SK-N-SH (cell line): ENCODE measurements around the gene HOXC5. TPM values are rescaled to one million over a fixed set of nuclear protein-coding genes. Genes with fewer than 3 reads are reported as not detected.

ENCODE experiments used
- CTCF ChIA-PET: fragments of 300-600, 350-600 bp; formaldehyde crosslinking; extraction: SDS; loops from one replicate; lab custom pipeline; 2021; lab: Yijun Ruan, JAX
- POLR2A ChIA-PET: fragments of 350-600 bp; sonication (Branson Sonifier 250); formaldehyde crosslinking; extraction: SDS; loops from one replicate; lab custom pipeline; 2020; ENCODE audit warnings: antibody characterized with exemption, inconsistent platforms; lab: Yijun Ruan, JAX
- DNase-seq: peaks from one replicate; pipeline ENCODE4 v3.0.0; 2012
- H2AFZ ChIP-seq: fragments of 200-600 bp; sonication (generic); 2 replicates; pipeline ENCODE4 v1.8.1; 2016; ENCODE audit warnings: antibody characterized with exemption, mild to moderate bottlenecking, low read depth
- H3F3A ChIP-seq: fragments of 200-600 bp; sonication (generic); replicated peaks from 2 replicates; pipeline ENCODE3; 2016; ENCODE audit warnings: antibody characterized with exemption, mild to moderate bottlenecking; ENCODE audit not compliant: insufficient read depth
- H3K27ac ChIP-seq, 2 experiments: fragments of 200-500 bp in 1 of 2; fragments of 200-600 bp in 1 of 2; sonication (Bioruptor generic) in 1 of 2; sonication (generic), shearing (Covaris generic) in 1 of 2; 2 replicates each; pipeline versions ENCODE4 v1.5.1 to v1.6.1; 2014 to 2016; ENCODE audit warnings: low read depth in 2 of 2, inconsistent platforms in 1 of 2, low read length in 1 of 2, mild to moderate bottlenecking in 1 of 2, mixed read lengths in 1 of 2
- H3K27me3 ChIP-seq: fragments of 200-600 bp; sonication (generic), shearing (Covaris generic); 2 replicates; pipeline ENCODE4 v1.6.1; 2016; ENCODE audit warnings: mixed run types; ENCODE audit not compliant: insufficient read depth
- H3K36me3 ChIP-seq, 2 experiments: fragments of 200-500 bp in 1 of 2; fragments of 200-600 bp in 1 of 2; sonication (Bioruptor generic) in 1 of 2; sonication (generic) in 1 of 2; replicated peaks in 1 of 2; 2 replicates each; pipeline versions ENCODE3 to v1.5.1; 2014 to 2016; ENCODE audit warnings: low read length in 1 of 2, mild to moderate bottlenecking in 1 of 2; ENCODE audit not compliant: insufficient read depth in 2 of 2, control insufficient read depth in 1 of 2
- H3K4me1 ChIP-seq, 2 experiments: fragments of 200-500 bp in 1 of 2; fragments of 200-600 bp in 1 of 2; sonication (Bioruptor generic) in 1 of 2; sonication (generic), shearing (Covaris generic) in 1 of 2; 2 replicates each; pipeline versions ENCODE4 v1.5.1 to v1.6.1; 2014 to 2016; ENCODE audit warnings: low read depth in 1 of 2, low read length in 1 of 2, mixed run types in 1 of 2; ENCODE audit not compliant: insufficient read depth in 2 of 2, control insufficient read depth in 1 of 2
- H3K4me2 ChIP-seq: fragments of 200-600 bp; sonication (generic), shearing (Covaris generic); 2 replicates; pipeline ENCODE4 v1.6.1; 2017; ENCODE audit warnings: mixed run types
- H3K4me3 ChIP-seq, 2 experiments: fragments of 200-500 bp in 1 of 2; fragments of 200-600 bp in 1 of 2; sonication (Bioruptor generic) in 1 of 2; sonication (generic), shearing (Covaris generic) in 1 of 2; 2 replicates each; pipeline versions ENCODE4 v1.5.1 to v1.8.1; 2014 to 2016; ENCODE audit warnings: low read depth in 2 of 2, inconsistent platforms in 1 of 2, low read length in 1 of 2, mild to moderate bottlenecking in 1 of 2, mixed read lengths in 1 of 2, moderate library complexity in 1 of 2
- H3K79me2 ChIP-seq: fragments of 200-600 bp; sonication (generic); 2 replicates; pipeline ENCODE4 v1.8.1; 2017; ENCODE audit warnings: mild to moderate bottlenecking; ENCODE audit not compliant: insufficient read depth
- H3K9ac ChIP-seq: fragments of 200-600 bp; sonication (generic); 2 replicates; pipeline ENCODE4 v1.6.1; 2017; ENCODE audit warnings: mixed run types
- H3K9me2 ChIP-seq: fragments of 200-600 bp; sonication (generic); 2 replicates; pipeline ENCODE4 v1.6.1; 2017; ENCODE audit warnings: mixed run types
- H3K9me3 ChIP-seq: fragments of 200-600 bp; sonication (generic); 2 replicates; pipeline ENCODE4 v1.6.1; 2017; ENCODE audit warnings: mixed run types, mild to moderate bottlenecking, moderate library complexity
- H4K20me1 ChIP-seq: fragments of 200-600 bp; sonication (generic); 2 replicates; pipeline ENCODE4 v1.6.1; 2017; ENCODE audit warnings: mild to moderate bottlenecking, mixed run types; ENCODE audit not compliant: insufficient read depth
- CHD2 ChIP-seq: fragments of 150-350 bp; IDR thresholded peaks from 2 replicates; pipeline ENCODE4 v1.6.1; 2018; ENCODE audit warnings: low read length; ENCODE audit not compliant: partially characterized antibody
- ELF1 ChIP-seq: IDR thresholded peaks from 2 replicates; pipeline ENCODE4 v1.4.0; 2012
- EP300 ChIP-seq, 2 experiments: IDR thresholded peaks; 2 replicates each; pipeline versions ENCODE4 v1.4.0 to v1.6.1; 2012; ENCODE audit warnings: borderline replicate concordance in 1 of 2, low read depth in 1 of 2, low read length in 1 of 2
- EZH2phosphoT487 ChIP-seq: fragments of 200-600 bp; sonication (generic); IDR thresholded peaks from 2 replicates; pipeline ENCODE4 v1.6.1; 2017; ENCODE audit warnings: low read depth, mixed run types, mild to moderate bottlenecking, antibody characterized with exemption, moderate library complexity, borderline replicate concordance
- FOSL2 ChIP-seq: IDR thresholded peaks from 2 replicates; pipeline ENCODE4 v1.4.0; 2012; ENCODE audit warnings: low read depth, mild to moderate bottlenecking, moderate library complexity, borderline replicate concordance
- FOXM1 ChIP-seq: IDR thresholded peaks from 2 replicates; pipeline ENCODE4 v1.4.0; 2012; ENCODE audit warnings: low read depth, mild to moderate bottlenecking
- GATA2 ChIP-seq: sonication (generic); formaldehyde crosslinking; IDR thresholded peaks from 2 replicates; pipeline ENCODE4 v1.5.0; 2020; ENCODE audit warnings: mild to moderate bottlenecking, missing genetic modification reagents
- JUND ChIP-seq: IDR thresholded peaks from 2 replicates; pipeline ENCODE4 v1.4.0; 2012
- SIN3A ChIP-seq: IDR thresholded peaks from 2 replicates; pipeline ENCODE4 v1.6.1; 2012; ENCODE audit warnings: low read depth, mild to moderate bottlenecking, low read length, moderate library complexity, borderline replicate concordance
- USF1 ChIP-seq: IDR thresholded peaks from 2 replicates; pipeline ENCODE4 v1.4.0; 2012; ENCODE audit warnings: low read depth, borderline replicate concordance
- USF2 ChIP-seq: fragments of 150-350 bp; IDR thresholded peaks from 2 replicates; pipeline ENCODE4 v1.6.1; 2017; ENCODE audit warnings: antibody characterized with exemption, low read length, low read depth, borderline replicate concordance
- YY1 ChIP-seq: IDR thresholded peaks from 2 replicates; pipeline ENCODE4 v1.4.0; 2012; ENCODE audit warnings: low read depth, mild to moderate bottlenecking
- WGBS: methylation state at CpG from one replicate; pipeline ENCODE4 v1.1.6; 2017; ENCODE audit warnings: low lambda C conversion rate; 5-methylcytosine and 5-hydroxymethylcytosine counted together
- polyA plus RNA-seq, 3 experiments: library from polyadenylated mRNA; depleted of rRNA; stranded (reverse); fragments of >200 nt; gene quantifications; 2 replicates each; pipeline ENCODE4 v1.2.3, GENCODE V29; 2012

Gene HOXC5
- polyA plus RNA-seq, 1 of the 3 experiments (the other 2 are of a cell fraction) = 2.1 TPM

GRCh38 chr12:54021432-54022013, 11.3 kb upstream of the HOXC5 start:
- H3K4me1 ChIP-seq = peaks cover 7 to 47% of the 10 kb centered on the region in 2 experiments; a peak in 2 of 4 replicates
- POLR2A ChIA-PET = no interaction called here
- CTCF ChIA-PET = interaction anchor here (1.2 to 23.2 kb wide), 6 partner anchors 11 to 187 kb away, joined by 3 to 548 read pairs (median 50); partner anchors contain the start of genes HOXC10, HOXC5, HOXC9 and SMUG1
- H2AFZ ChIP-seq = no peak overlapping the region
- 91% methylated on average over 16 of the region's 16 CpGs for WGBS
- no peaks in the 10 kb centered on the region for H3K9me3 ChIP-seq
- H3K27ac ChIP-seq = no peak overlapping the region
- H3K9me2 ChIP-seq = no peaks in the 10 kb centered on the region
- no peaks in the 10 kb centered on the region for H4K20me1 ChIP-seq
- H3K79me2 ChIP-seq = peaks cover 10% of the 10 kb centered on the region; the same call in 1 of the 2 replicates
- no peak overlapping the region for H3K9ac ChIP-seq
- H3K36me3 ChIP-seq = no peaks in the 10 kb centered on the region
- TF ChIP-seq EP300 (IDR thresholded peaks at IDR 0.05; ENCODE audit: borderline replicate concordance in 1 of 2, low read depth in 1 of 2, low read length in 1 of 2) (no peak), USF1 (no peak), FOXM1 (no peak), ELF1 (no peak), CHD2 (no peak), SIN3A (no peak)
- H3K4me2 ChIP-seq = no peak overlapping the region
- no peaks in the 10 kb centered on the region for H3K27me3 ChIP-seq
- peaks cover 9% of the 10 kb centered on the region for H3F3A ChIP-seq
- no peak for DNase-seq
- no peak overlapping the region for H3K4me3 ChIP-seq

- no peaks in the 10 kb centered on the region for H3K9me2 ChIP-seq
- H3K4me1 ChIP-seq = peaks cover 7 to 48% of the 10 kb centered on the region in 2 experiments; a peak in 2 of 4 replicates
- H3K4me3 ChIP-seq = no peak overlapping the region
- H3F3A ChIP-seq = peaks cover 6% of the 10 kb centered on the region
- H3K27me3 ChIP-seq = no peaks in the 10 kb centered on the region
- H4K20me1 ChIP-seq = no peaks in the 10 kb centered on the region
- no peak overlapping the region for H3K4me2 ChIP-seq
- no peaks in the 10 kb centered on the region for H3K36me3 ChIP-seq
- H3K9me3 ChIP-seq = no peaks in the 10 kb centered on the region
- no peak overlapping the region for H3K9ac ChIP-seq
- H3K27ac ChIP-seq = no peak overlapping the region
- H3K79me2 ChIP-seq = 0 out of 2 replicates have a peak, but pooled peaks cover 7% of the 10 kb centered on the region
- POLR2A ChIA-PET = no interaction called here
- TF ChIP-seq USF2 (no peak), EZH2phosphoT487 (no peak), GATA2 (no peak), FOSL2 (no peak), JUND (no peak), FOXM1 (no peak), YY1 (no peak)
- 79% methylated on average over 8 of the region's 8 CpGs for WGBS
- no peak overlapping the region for H2AFZ ChIP-seq
- no peak for DNase-seq
- CTCF ChIA-PET = interaction anchor here (0.6 to 23.2 kb wide), 16 partner anchors 9 to 377 kb away, joined by 3 to 548 read pairs (median 4); partner anchors contain the start of genes HOXC10, HOXC5, HOXC8 and HOXC9
Observed at GRCh38 chr12:54022960-54023884, 9.6 kb upstream of the HOXC5 start.
